ENCODE data around the gene AGAP5. TPM values are rescaled to one million over a fixed set of nuclear protein-coding genes. Genes with fewer than 3 reads are reported as not detected.
"Not testable (repeated sequence)": the region's sequence is repeated elsewhere in the genome, so short reads cannot be mapped to it uniquely, and the experiment has no call there.

Gene AGAP5
- total and polyA plus RNA-seq, 4 donors: 1.5 to 13.2 (median 6.8) TPM

- ATAC-seq (ENCODE audit: low FRiP score) (no peak), DNase-seq (no peak)
- H3K27me3 ChIP-seq (ENCODE audit: control insufficient read depth in 1 of 2, insufficient read depth in 2 of 2, low read length in 1 of 2): no peaks in the 10 kb centered on the region
- H3K9me3 ChIP-seq (ENCODE audit: control insufficient read depth, low read length): no peaks in the 10 kb centered on the region
- H3K36me3 ChIP-seq (ENCODE audit: control insufficient read depth in 1 of 2, insufficient read depth in 2 of 2, low read length in 1 of 2): no peaks in the 10 kb centered on the region
- WGBS, 2 donors: 83 to 87% methylated on average over 13 to 16 of the region's 16 CpGs
- H3K4me3 ChIP-seq (ENCODE audit: low read length in 2 of 2): no peak overlapping the region
- H3K4me1 ChIP-seq (ENCODE audit: control insufficient read depth in 1 of 2, insufficient read depth in 2 of 2, low read length in 2 of 2): no peaks in the 10 kb centered on the region
- intact Hi-C loops (cut with DNase I): loop anchor here in 1 of 2 donors (5.0 kb wide), 1 partner anchor 38 kb away; a partner anchor contains a TSS
- H3K27ac ChIP-seq (ENCODE audit: low read depth in 1 of 2, low read length in 2 of 2): no peak overlapping the region
Measured at GRCh38 chr10:73734028-73734720, 36.3 kb upstream of the AGAP5 start.

DNA sequence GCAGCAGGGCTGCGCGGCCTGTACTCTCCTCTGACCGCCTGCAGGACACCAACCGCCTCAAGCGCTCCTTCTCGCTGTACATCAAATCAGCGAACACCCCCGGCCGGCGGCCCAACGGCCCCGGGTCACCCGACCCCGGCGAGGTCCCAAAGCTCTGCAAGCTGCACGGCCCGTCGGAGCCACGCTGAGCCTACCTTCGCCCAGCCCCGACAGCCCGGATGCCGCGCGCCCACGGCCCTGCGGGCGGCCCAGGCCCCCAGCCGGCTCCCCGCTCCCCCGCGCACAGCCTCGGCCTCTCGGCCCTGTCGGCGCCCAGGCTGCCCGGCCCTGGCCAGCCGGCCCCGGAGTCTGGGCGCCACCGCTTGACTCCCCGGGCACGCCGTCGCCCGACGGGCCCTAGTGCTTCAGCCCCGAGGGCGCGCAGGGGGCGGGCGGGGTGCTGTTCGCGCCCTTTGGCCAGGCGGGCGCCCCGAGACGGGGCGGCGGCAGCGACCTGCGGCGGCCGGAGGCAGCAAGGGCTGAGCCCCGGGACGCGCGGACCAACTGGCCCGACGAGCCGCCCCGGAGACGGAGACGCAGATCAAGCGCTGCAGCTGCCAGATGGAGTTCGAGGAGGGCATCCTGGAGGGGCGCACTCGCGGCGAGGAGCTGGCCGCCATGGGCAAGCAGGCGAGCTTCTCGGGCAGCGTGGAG, 35.2 kb upstream of the AGAP5 start:
- Histone ChIP-seq H3K36me3 (ENCODE audit: control insufficient read depth in 1 of 2, insufficient read depth in 2 of 2, low read length in 1 of 2) (no peaks in the 10 kb centered on the region), H3K27ac (ENCODE audit: low read depth in 1 of 2, low read length in 2 of 2) (no peak overlapping the region), H3K9me3 (ENCODE audit: control insufficient read depth, low read length) (no peaks in the 10 kb centered on the region), H3K4me3 (ENCODE audit: low read length in 2 of 2) (no peak overlapping the region), H3K4me1 (ENCODE audit: control insufficient read depth in 1 of 2, insufficient read depth in 2 of 2, low read length in 2 of 2) (no peaks in the 10 kb centered on the region), H3K27me3 (ENCODE audit: control insufficient read depth in 1 of 2, insufficient read depth in 2 of 2, low read length in 1 of 2) (no peaks in the 10 kb centered on the region)
- ATAC-seq (ENCODE audit: low FRiP score): no peak
- DNase-seq: peak in 1 of 2 donors; percentile 43
- intact Hi-C loops (cut with DNase I): loop anchor here in 1 of 2 donors (5.0 kb wide), 1 partner anchor 39 kb away; a partner anchor contains a TSS
- 63% methylated on average over 68 to 84 of the region's 84 CpGs for WGBS, 2 donors

- intact Hi-C loops (cut with DNase I): loop anchor here in 1 of 2 donors (5.0 kb wide), 1 partner anchor 40 kb away; a partner anchor contains a TSS
- Histone ChIP-seq H3K36me3 (ENCODE audit: control insufficient read depth in 1 of 2, insufficient read depth in 2 of 2, low read length in 1 of 2) (no peaks in the 10 kb centered on the region), H3K27ac (ENCODE audit: low read depth in 1 of 2, low read length in 2 of 2) (no peak overlapping the region), H3K9me3 (ENCODE audit: control insufficient read depth, low read length) (no peaks in the 10 kb centered on the region), H3K4me3 (ENCODE audit: low read length in 2 of 2) (no peak overlapping the region), H3K27me3 (ENCODE audit: control insufficient read depth in 1 of 2, insufficient read depth in 2 of 2, low read length in 1 of 2) (no peaks in the 10 kb centered on the region), H3K4me1 (ENCODE audit: control insufficient read depth in 1 of 2, insufficient read depth in 2 of 2, low read length in 2 of 2) (no peaks in the 10 kb centered on the region)
- 92 to 93% methylated on average over 20 of the region's 20 CpGs for WGBS, 2 donors
- ATAC-seq (ENCODE audit: low FRiP score) (no peak), DNase-seq (no peak)
Measured at GRCh38 chr10:73732426-73732825, 34.5 kb upstream of the AGAP5 start.

DNA sequence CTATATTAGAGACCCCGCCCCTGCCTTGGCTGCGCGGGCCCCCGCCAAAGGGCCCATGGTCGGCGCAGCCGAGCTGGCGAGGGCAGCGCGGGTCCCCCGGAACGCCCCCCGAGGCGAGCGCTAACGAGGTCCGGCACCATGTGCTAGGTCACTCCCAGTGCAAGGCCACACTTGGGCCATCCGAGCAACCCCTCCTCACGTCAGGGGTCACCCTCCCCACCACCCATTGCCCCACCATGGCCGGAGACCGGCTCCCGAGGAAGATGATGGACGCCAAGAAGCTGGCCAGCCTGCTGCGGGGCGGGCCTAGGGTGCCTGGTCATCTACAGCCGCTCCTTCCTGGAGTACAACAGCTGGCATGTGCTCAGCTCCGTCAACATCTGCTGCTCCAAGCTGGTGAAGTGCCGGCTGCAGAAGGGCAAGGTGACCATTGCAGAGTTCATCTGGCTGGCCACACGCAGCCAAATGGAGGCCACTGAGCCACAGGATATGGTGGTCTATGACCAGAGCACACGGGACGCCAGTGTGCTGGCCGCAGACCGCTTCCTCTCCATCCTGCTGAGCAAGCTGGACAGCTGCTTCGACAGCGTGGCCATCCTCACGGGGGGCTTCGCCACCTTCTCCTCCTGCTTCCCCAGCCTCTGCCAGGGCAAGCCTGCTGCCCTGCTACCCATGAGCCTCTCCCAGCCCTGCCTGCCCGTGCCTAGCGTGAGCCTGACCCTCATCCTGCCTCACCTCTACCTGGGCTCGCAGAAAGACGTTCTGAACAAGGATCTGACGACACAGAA, 33.9 kb upstream of the AGAP5 start:
- 89% methylated on average over 42 of the region's 42 CpGs for WGBS, 2 donors
- Histone ChIP-seq H3K27ac (ENCODE audit: low read depth in 1 of 2, low read length in 2 of 2) (no peak overlapping the region), H3K36me3 (ENCODE audit: control insufficient read depth in 1 of 2, insufficient read depth in 2 of 2, low read length in 1 of 2) (peaks cover 0 to under 1% of the 10 kb centered on the region in 2 donors), H3K4me3 (ENCODE audit: low read length in 2 of 2) (no peak overlapping the region), H3K9me3 (ENCODE audit: control insufficient read depth, low read length) (no peaks in the 10 kb centered on the region), H3K4me1 (ENCODE audit: control insufficient read depth in 1 of 2, insufficient read depth in 2 of 2, low read length in 2 of 2) (no peaks in the 10 kb centered on the region), H3K27me3 (ENCODE audit: control insufficient read depth in 1 of 2, insufficient read depth in 2 of 2, low read length in 1 of 2) (no peaks in the 10 kb centered on the region)
- ATAC-seq (ENCODE audit: low FRiP score): no peak
- intact Hi-C loops (cut with DNase I): loop anchor here in 1 of 2 donors (5.0 kb wide), 1 partner anchor 41 kb away; a partner anchor contains a TSS
- peak in 1 of 2 donors; percentile 77 for DNase-seq

- peak overlapping the region; percentile 20 to 87 for H3K27ac ChIP-seq (ENCODE audit: low read depth in 1 of 2, low read length in 2 of 2)
- no peaks in the 10 kb centered on the region for H3K9me3 ChIP-seq (ENCODE audit: control insufficient read depth, low read length)
- DNase-seq (peak; percentile 90 to 95), ATAC-seq (ENCODE audit: low FRiP score) (peak; percentile 95)
- no peaks in the 10 kb centered on the region for H3K4me1 ChIP-seq (ENCODE audit: control insufficient read depth in 1 of 2, insufficient read depth in 2 of 2, low read length in 2 of 2)
- H3K4me3 ChIP-seq (ENCODE audit: low read length in 2 of 2): peak overlapping the region; percentile 73 to 85
- intact Hi-C loops (cut with DNase I): loop anchor here in 1 of 2 donors (5.0 kb wide), 1 partner anchor 42 kb away; a partner anchor contains a TSS
- 0% methylated on average over 58 of the region's 58 CpGs for WGBS, 2 donors
- peaks cover 2 to 3% of the 10 kb centered on the region in 2 donors for H3K36me3 ChIP-seq (ENCODE audit: control insufficient read depth in 1 of 2, insufficient read depth in 2 of 2, low read length in 1 of 2)
- H3K27me3 ChIP-seq (ENCODE audit: control insufficient read depth in 1 of 2, insufficient read depth in 2 of 2, low read length in 1 of 2): no peaks in the 10 kb centered on the region
Measured at GRCh38 chr10:73730153-73730906, 32.4 kb upstream of the AGAP5 start.

DNA sequence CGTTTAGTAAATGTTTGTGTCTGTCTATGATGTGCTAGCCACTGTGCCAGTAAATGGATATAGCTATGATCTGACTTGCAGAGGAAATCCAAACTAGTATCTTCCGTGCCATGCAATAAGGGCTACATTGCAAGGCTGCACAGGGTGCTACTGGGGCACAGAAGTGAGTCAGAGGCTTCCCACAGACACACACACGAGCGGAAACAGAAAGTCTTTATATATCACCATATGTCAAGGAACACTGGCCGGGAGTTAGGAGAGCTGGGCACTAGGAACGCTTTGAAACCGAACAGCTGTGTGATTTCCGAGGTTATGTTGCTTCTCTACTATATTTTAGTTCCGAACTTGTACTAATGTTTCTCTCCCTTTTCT, 31.9 kb upstream of the AGAP5 start:
- H3K36me3 ChIP-seq (ENCODE audit: control insufficient read depth in 1 of 2, insufficient read depth in 2 of 2, low read length in 1 of 2); ATAC-seq (ENCODE audit: low FRiP score); DNase-seq; H3K4me1 ChIP-seq (ENCODE audit: control insufficient read depth in 1 of 2, insufficient read depth in 2 of 2, low read length in 2 of 2); H3K9me3 ChIP-seq (ENCODE audit: control insufficient read depth, low read length); H3K27me3 ChIP-seq (ENCODE audit: control insufficient read depth in 1 of 2, insufficient read depth in 2 of 2, low read length in 1 of 2): not testable (repeated sequence)
- peak overlapping the region; percentile 5 to 85 for H3K4me3 ChIP-seq (ENCODE audit: low read length in 2 of 2)
- H3K27ac ChIP-seq (ENCODE audit: low read depth in 1 of 2, low read length in 2 of 2): peak overlapping the region; percentile 20 to 49
- 1% methylated on average over 9 of the region's 9 CpGs for WGBS, 2 donors
- intact Hi-C loops (cut with DNase I): loop anchor here in 1 of 2 donors (5.0 kb wide), 1 partner anchor 43 kb away; a partner anchor contains a TSS

- no peaks in the 10 kb centered on the region for H3K9me3 ChIP-seq (ENCODE audit: control insufficient read depth, low read length)
- no peak overlapping the region for H3K4me3 ChIP-seq (ENCODE audit: low read length in 2 of 2)
- H3K4me1 ChIP-seq (ENCODE audit: control insufficient read depth in 1 of 2, insufficient read depth in 2 of 2, low read length in 2 of 2): no peaks in the 10 kb centered on the region
- intact Hi-C loops (cut with DNase I): no loop called here
- H3K36me3 ChIP-seq (ENCODE audit: control insufficient read depth in 1 of 2, insufficient read depth in 2 of 2, low read length in 1 of 2): peaks cover 6 to 9% of the 10 kb centered on the region in 2 donors
- H3K27ac ChIP-seq (ENCODE audit: low read depth in 1 of 2, low read length in 2 of 2): no peak overlapping the region
- DNase-seq (no peak), ATAC-seq (ENCODE audit: low FRiP score) (no peak)
- WGBS, 2 donors: 58 to 89% methylated on average over 4 of the region's 4 CpGs
- no peaks in the 10 kb centered on the region for H3K27me3 ChIP-seq (ENCODE audit: control insufficient read depth in 1 of 2, insufficient read depth in 2 of 2, low read length in 1 of 2)
Measured at GRCh38 chr10:73723516-73723915, 25.6 kb upstream of the AGAP5 start.

- H3K4me3 ChIP-seq (ENCODE audit: low read length in 2 of 2); H3K27me3 ChIP-seq (ENCODE audit: control insufficient read depth in 1 of 2, insufficient read depth in 2 of 2, low read length in 1 of 2); DNase-seq; H3K27ac ChIP-seq (ENCODE audit: low read depth in 1 of 2, low read length in 2 of 2); H3K9me3 ChIP-seq (ENCODE audit: control insufficient read depth, low read length); intact Hi-C loops (cut with DNase I); ATAC-seq (ENCODE audit: low FRiP score); H3K4me1 ChIP-seq (ENCODE audit: control insufficient read depth in 1 of 2, insufficient read depth in 2 of 2, low read length in 2 of 2): not testable (repeated sequence)
- peaks cover 11 to 12% of the 10 kb centered on the region in 2 donors for H3K36me3 ChIP-seq (ENCODE audit: control insufficient read depth in 1 of 2, insufficient read depth in 2 of 2, low read length in 1 of 2)
- 84 to 93% methylated on average over 4 of the region's 4 CpGs for WGBS, 2 donors
Measured at GRCh38 chr10:73720561-73720960, 22.7 kb upstream of the AGAP5 start.
